Stomach (tissue), 9 donors: Measurements from ENCODE around the gene FREM1. TPM values are rescaled to one million over a fixed set of nuclear protein-coding genes. Genes with fewer than 3 reads are reported as not detected.

Source experiments
- DNase-seq, 2 donors: peaks; one replicate each; pipeline versions ENCODE4 v3.0.0 to v3.0.0-alpha.2; 2013 to 2019
- H3K27ac ChIP-seq, 5 donors: fragments of 200-600 bp in 4 of 5; sonication (generic) in 4 of 5; one replicate each; pipeline ENCODE4 v1.5.1; 2013 to 2019; ENCODE audit warnings: mild to moderate bottlenecking in 1 of 5, moderate library complexity in 1 of 5
- H3K27me3 ChIP-seq, 3 donors: fragments of 200-600 bp; sonication (generic); one replicate each; pipeline ENCODE4 v1.5.1; 2017 to 2019; ENCODE audit warnings: mixed run types in 1 of 3
- H3K36me3 ChIP-seq, 4 donors: fragments of 200-600 bp; sonication (generic); 1 replicate in 3 of 4; 2 replicates in 1 of 4; pipeline ENCODE4 v1.5.1; 2016 to 2019
- H3K4me1 ChIP-seq, 4 donors: fragments of 200-600 bp; sonication (generic); one replicate each; pipeline ENCODE4 v1.5.1; 2016 to 2019
- H3K4me3 ChIP-seq, 4 donors: fragments of 200-600 bp; sonication (generic) in 3 of 4; one replicate each; pipeline ENCODE4 v1.5.1; 2016 to 2019; ENCODE audit warnings: mild to moderate bottlenecking in 1 of 4
- H3K9me3 ChIP-seq, 4 donors: fragments of 200-600 bp; sonication (generic); one replicate each; pipeline ENCODE4 v1.5.1; 2016 to 2019
- EP300 ChIP-seq: sonication (generic); formaldehyde crosslinking; IDR thresholded peaks from one replicate; pipeline ENCODE4 v1.6.1; 2017; ENCODE audit warnings: antibody characterized with exemption
- POLR2A ChIP-seq, 4 donors: fragments of 450-650 bp; IDR thresholded peaks; one replicate each; pipeline ENCODE4 v1.6.1; 2016; ENCODE audit warnings: antibody characterized with exemption in 4 of 4, control low read depth in 2 of 4, mild to moderate bottlenecking in 1 of 4, moderate library complexity in 1 of 4
- POLR2AphosphoS5 ChIP-seq, 3 donors: sonication (generic); formaldehyde crosslinking; IDR thresholded peaks; one replicate each; pipeline ENCODE4 v1.6.1; 2016; ENCODE audit warnings: antibody characterized with exemption in 3 of 3
- WGBS, 5 donors: extraction: QIAGEN DNeasy Blood & Tissue Kit in 3 of 5; methylation state at CpG; one replicate each; pipeline versions ENCODE4 v1.1.5 to v1.1.7; 2013 to 2018; 5-methylcytosine and 5-hydroxymethylcytosine counted together
- intact Hi-C: fragments of 100-400 bp; cut with DNase I; formaldehyde crosslinking; loops from one replicate; pipeline ENCODE4 v1.15.1; 2023; ENCODE audit warnings: low total_unique reads
- polyA plus RNA-seq, 3 donors: library from polyadenylated mRNA; stranded (reverse); fragments of 200-250 nt; gene quantifications; one replicate each; pipeline ENCODE4 v1.2.3, GENCODE V29; 2013
- total RNA-seq, 5 donors: library from RNA; depleted of rRNA; stranded (reverse); fragments of >200 nt; gene quantifications; one replicate each; pipeline versions ENCODE4 v1.1.0 to v1.2.3, GENCODE V29; 2014 to 2016
- TF ChIP-seq, protein P1 (sequence below), 7 experiments: fragments of 450-650 bp in 4 of 7; fragments of 200-600 bp in 3 of 7; sonication (generic) in 3 of 7; IDR thresholded peaks; one replicate each; pipeline ENCODE4 v1.5.1; 2016 to 2019; ENCODE audit warnings: antibody characterized with exemption in 7 of 7, control low read depth in 2 of 7, mild to moderate bottlenecking in 1 of 7
- donor health status: healthy with polysubstance abuse.
- donor health status: Bipolar disorder and iron deficiency.
- donor health status: healthy.

The FREM1 gene
- total and polyA plus RNA-seq, 8 donors = 0.12 to 14.7 (median 0.58) TPM; not detected in 1

DNA sequence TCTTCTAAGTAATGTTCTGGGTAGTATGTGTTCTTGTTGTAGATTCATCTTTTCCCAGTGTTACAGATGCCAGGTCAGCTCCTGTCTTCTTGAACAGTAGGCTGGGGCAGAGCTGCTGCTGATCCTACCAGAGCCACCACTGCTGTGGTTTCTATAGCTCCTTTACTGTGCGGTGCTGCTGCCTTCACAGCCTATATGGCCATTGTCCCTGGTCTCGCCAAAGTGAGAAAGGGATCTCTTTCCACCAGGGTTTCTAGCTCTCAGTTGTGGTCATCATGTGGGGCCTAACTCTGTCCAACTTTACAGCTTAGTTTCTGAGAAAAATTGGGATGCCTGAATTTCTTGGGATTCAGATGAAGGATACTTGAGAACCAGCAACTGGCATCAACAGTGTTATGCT, 116.8 kb downstream of the FREM1 start:
- DNase-seq = no peak
- Histone ChIP-seq H3K4me3 (no peak overlapping the region), H3K27ac (no peak overlapping the region), H3K27me3 (no peaks in the 10 kb centered on the region), H3K9me3 (no peaks in the 10 kb centered on the region), H3K36me3 (no peaks in the 10 kb centered on the region), H3K4me1 (no peaks in the 10 kb centered on the region)
- TF ChIP-seq POLR2AphosphoS5 (IDR thresholded peaks at IDR 0.05) (no peak), EP300 (no peak), POLR2A (IDR thresholded peaks at IDR 0.05) (no peak)
- TF ChIP-seq, protein P1, sequence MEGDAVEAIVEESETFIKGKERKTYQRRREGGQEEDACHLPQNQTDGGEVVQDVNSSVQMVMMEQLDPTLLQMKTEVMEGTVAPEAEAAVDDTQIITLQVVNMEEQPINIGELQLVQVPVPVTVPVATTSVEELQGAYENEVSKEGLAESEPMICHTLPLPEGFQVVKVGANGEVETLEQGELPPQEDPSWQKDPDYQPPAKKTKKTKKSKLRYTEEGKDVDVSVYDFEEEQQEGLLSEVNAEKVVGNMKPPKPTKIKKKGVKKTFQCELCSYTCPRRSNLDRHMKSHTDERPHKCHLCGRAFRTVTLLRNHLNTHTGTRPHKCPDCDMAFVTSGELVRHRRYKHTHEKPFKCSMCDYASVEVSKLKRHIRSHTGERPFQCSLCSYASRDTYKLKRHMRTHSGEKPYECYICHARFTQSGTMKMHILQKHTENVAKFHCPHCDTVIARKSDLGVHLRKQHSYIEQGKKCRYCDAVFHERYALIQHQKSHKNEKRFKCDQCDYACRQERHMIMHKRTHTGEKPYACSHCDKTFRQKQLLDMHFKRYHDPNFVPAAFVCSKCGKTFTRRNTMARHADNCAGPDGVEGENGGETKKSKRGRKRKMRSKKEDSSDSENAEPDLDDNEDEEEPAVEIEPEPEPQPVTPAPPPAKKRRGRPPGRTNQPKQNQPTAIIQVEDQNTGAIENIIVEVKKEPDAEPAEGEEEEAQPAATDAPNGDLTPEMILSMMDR (IDR thresholded peaks at IDR 0.05) = no peak
- 92 to 97% (median 95%) methylated on average over 2 of the region's 2 CpGs for WGBS, 5 donors
- intact Hi-C loops = no loop called here

DNA sequence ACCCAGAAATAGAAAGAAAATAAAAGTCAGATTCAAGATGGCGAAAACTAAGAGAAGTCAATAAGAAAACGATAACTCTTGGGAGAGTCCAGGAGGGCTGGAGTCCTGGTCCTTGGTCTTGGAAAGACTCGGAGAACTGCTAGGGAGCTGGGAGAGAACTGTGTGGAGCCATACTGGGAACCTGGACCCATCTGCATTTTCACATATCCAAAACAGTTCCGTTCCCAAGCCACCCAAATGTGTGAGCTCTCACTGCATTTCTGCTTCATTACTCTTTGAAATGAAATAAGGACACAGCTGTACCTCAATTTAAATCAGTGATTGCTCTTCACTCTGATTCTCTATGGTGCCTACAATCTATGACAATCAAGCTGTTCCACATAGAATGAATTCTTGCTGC, 119.6 kb downstream of the FREM1 start:
- no peak for DNase-seq
- Histone ChIP-seq H3K27ac (no peak overlapping the region), H3K27me3 (no peaks in the 10 kb centered on the region), H3K9me3 (no peaks in the 10 kb centered on the region), H3K4me1 (no peaks in the 10 kb centered on the region), H3K4me3 (no peak overlapping the region), H3K36me3 (no peaks in the 10 kb centered on the region)
- intact Hi-C loops = no loop called here
- WGBS, 5 donors = 76 to 92% (median 80%) methylated on average over 4 of the region's 4 CpGs
- TF ChIP-seq POLR2A (IDR thresholded peaks at IDR 0.05) (no peak), POLR2AphosphoS5 (IDR thresholded peaks at IDR 0.05) (no peak), EP300 (no peak)
- TF ChIP-seq, protein P1 (IDR thresholded peaks at IDR 0.05) = no peak

DNA sequence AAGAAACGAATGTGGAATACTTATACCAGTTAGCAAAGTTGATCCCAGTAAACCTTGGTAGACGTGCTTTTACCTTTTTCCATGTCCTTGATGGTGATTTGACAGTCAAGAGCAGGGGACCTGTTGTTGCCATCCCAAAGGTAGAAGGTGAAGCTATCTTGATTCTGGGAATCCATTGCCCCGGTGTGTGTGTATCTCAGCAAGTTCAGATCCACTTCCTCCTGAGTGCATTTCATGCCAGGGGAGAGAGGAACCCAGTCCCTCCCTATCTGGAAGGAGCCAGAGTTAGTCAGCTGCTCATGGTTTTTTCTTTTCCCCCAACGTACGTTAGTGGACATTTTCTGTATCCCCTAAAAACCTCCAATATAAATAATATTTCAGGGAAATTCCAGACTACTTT, 121.4 kb downstream of the FREM1 start:
- WGBS, 5 donors = 74 to 86% (median 81%) methylated on average over 5 of the region's 5 CpGs
- no peaks in the 10 kb centered on the region for H3K9me3 ChIP-seq
- H3K27me3 ChIP-seq = no peaks in the 10 kb centered on the region
- no peak for DNase-seq
- intact Hi-C loops = no loop called here
- H3K36me3 ChIP-seq = no peaks in the 10 kb centered on the region
- no peak overlapping the region for H3K27ac ChIP-seq
- H3K4me1 ChIP-seq = no peaks in the 10 kb centered on the region
- H3K4me3 ChIP-seq = no peak overlapping the region
- TF ChIP-seq POLR2AphosphoS5 (IDR thresholded peaks at IDR 0.05) (no peak), EP300 (no peak), POLR2A (IDR thresholded peaks at IDR 0.05) (no peak)
- TF ChIP-seq, protein P1 (IDR thresholded peaks at IDR 0.05) = no peak

DNA sequence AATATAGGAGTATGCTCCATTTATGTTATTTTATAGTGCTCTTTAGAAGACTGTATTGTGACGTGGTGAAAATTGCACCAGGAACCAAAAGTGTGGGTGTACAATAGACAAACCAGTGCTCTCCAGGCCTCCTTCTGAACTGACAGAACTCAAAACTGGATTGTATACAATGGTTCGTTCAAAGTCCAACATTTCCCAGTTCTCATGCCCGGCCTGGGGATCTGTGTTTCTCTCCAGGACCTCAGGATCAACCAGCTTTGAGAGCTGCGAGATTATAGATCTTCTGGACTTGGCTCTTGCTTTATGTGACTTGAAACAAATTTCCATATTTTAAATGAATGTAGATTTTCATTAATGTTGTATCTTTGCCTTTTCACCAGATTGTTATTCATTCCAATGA, 126.9 kb downstream of the FREM1 start:
- TF ChIP-seq, protein P1 (IDR thresholded peaks at IDR 0.05) = no peak
- TF ChIP-seq EP300 (no peak), POLR2A (IDR thresholded peaks at IDR 0.05) (no peak), POLR2AphosphoS5 (IDR thresholded peaks at IDR 0.05) (no peak)
- no peak for DNase-seq

More for the DNA sequence above, 126.9 kb downstream of the FREM1 start:
- Histone ChIP-seq H3K36me3 (no peaks in the 10 kb centered on the region), H3K4me1 (no peaks in the 10 kb centered on the region), H3K27ac (no peak overlapping the region), H3K27me3 (no peaks in the 10 kb centered on the region), H3K4me3 (no peak overlapping the region), H3K9me3 (no peaks in the 10 kb centered on the region)
- intact Hi-C loops = no loop called here
- 47 to 65% (median 51%) methylated on average over 4 of the region's 4 CpGs for WGBS, 5 donors
